Stromal cell of bone marrow (primary cell): ENCODE data around the gene PAQR9.

ENCODE experiments used
- DNase-seq: peaks from one replicate; pipeline ENCODE4 v3.0.0-alpha.2; 2012; ENCODE audit warnings: low read depth

Gene PAQR9

GRCh38 chr3:142950972-142951371, 12.5 kb downstream of the PAQR9 start:
- DNase-seq: no peak

DNA sequence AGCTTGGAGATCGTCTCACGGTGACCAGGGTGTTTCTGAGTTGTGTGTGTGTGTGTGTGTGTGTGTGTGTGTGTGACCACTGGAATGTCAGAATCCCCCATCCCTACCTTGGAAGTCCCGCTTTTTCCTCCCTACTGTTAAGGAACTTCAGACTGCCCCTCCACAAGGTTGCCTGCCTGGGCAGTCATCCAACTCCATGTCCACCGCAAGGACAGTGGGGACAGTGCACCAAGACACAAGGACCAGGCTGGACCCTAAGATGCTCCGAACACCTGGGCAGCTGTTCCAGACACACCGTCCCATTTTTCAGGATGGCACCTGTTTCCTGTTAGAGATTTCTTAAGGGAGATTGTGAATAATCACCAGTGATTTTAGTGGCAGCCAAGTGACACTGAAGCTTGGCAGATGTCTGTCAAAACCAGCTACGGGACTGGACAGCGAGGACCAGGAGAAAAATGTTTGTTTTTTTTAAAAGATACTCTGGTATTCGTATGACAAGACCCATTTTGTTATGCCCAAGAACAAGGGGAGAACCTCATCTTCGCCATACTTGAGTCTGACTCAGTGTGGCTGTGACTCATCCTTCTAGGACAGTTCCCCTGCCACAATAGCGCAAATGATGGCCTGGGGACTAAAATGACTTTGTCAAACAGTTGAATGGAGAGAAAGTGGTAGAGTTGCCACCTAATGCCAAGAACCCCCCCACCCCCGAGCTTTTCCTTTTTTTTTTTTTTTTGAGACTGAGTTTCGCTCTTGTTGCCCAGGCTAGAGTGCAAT, 15.5 kb downstream of the PAQR9 start:
- no peak for DNase-seq

DNA sequence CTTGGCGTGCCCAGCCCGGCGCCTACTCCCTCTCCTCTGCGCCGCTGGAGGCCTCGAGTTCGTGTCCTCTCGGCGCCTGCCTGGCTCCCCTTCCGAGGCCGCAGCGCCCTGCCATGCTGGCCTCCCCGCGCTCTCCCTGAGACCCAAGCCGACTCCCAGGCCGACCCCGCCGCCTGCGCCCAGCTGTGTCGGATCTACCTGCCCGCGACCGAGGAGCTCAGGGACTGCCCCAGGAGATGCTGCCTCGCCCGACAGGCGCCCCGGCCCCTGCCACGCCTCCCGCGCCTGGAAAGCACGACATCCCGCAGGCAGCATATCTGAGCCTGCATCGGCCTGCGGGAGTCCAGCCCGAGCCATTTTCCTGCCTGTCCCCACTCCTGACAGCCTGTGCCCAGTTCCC, 16.1 kb downstream of the PAQR9 start:
- DNase-seq: no peak

GRCh38 chr3:142946861-142947260, 16.6 kb downstream of the PAQR9 start:
- no peak for DNase-seq

DNA sequence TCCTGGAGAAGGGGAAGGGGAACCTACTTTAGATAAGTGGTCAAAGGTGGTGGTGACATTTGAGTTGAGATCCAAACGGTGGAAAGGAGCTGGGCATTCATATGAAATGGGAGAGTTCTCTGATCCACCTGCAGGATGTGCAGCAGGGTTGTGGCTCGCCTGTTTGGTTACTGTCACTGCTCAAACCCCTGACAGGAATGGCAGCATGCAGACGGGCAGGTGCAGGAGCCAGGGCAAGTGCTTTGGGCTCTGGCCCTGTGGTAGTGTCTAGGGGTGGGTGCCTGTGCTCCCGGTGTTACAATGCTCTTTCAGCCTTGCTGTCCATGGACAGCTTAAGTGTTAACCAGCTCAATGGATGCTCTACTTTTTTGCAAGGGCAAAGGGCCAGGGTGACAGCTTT, 18.5 kb downstream of the PAQR9 start:
- DNase-seq: no peak

GRCh38 chr3:142944342-142944741, 19.1 kb downstream of the PAQR9 start:
- DNase-seq: no peak

GRCh38 chr3:142943870-142944269, 19.6 kb downstream of the PAQR9 start:
- DNase-seq: no peak

- no peak for DNase-seq
Measured at GRCh38 chr3:142943349-142943748, 20.1 kb downstream of the PAQR9 start.

GRCh38 chr3:142941373-142942123, 21.9 kb downstream of the PAQR9 start:
- no peak for DNase-seq

DNA sequence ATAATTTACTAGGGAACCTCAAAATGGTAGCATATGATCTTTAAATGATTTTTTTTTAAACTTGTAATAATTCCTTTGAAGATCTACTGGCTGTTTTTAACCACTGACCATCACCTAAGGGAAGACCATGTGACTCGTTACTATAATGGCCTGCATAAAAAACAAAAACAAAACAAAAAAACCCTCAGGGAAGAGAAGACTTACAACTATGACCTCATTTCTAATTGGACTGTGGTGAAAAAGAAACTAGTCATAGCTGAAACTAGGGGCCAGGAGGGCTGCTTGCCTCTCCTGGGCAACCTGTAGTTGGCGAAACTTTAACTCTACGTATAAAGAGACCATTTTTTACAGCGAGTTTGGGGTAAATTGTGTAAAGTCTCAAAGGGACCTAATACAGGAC, 23.0 kb downstream of the PAQR9 start:
- no peak for DNase-seq

DNA sequence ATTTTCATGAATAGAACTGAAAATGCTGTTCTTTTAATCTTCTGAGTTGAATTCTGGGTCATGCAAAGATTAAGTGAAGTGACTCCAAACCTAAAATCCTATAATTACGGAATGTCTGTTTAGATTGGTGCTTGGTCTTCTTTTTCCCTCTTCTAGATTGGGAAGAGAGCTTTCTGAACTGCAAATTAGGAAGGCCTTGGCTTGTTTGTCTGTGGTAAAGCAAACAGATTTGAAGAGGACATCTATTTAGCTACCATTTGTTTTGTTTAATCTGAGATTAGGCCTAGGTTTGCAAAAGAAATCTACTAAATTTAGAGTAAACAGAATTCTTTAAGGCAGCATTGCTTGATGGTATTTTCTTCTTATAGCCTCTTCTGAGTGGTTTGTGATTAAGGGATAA, 23.5 kb downstream of the PAQR9 start:
- DNase-seq: no peak

GRCh38 chr3:142935963-142936362, 27.5 kb downstream of the PAQR9 start:
- no peak for DNase-seq

DNA sequence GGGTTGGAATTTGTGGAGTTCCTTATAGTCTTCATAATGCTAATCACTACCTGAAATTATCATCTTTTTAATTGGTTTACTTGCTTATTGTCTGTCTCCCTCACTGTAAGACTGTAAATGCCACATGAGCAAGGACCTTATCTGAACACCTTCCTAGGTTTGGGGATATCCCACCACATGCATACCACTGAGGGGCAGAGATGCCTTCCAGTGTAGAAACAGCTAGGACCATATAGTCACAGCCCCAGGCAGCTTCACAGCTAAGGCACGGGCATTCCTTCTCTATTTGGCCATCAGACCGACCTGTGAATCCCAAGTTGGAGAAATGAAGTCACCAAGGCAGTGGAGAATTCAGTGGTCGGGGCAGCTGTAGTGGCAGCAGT, 28.6 kb downstream of the PAQR9 start:
- no peak for DNase-seq

GRCh38 chr3:142934128-142934886, 29.2 kb downstream of the PAQR9 start:
- no peak for DNase-seq

DNA sequence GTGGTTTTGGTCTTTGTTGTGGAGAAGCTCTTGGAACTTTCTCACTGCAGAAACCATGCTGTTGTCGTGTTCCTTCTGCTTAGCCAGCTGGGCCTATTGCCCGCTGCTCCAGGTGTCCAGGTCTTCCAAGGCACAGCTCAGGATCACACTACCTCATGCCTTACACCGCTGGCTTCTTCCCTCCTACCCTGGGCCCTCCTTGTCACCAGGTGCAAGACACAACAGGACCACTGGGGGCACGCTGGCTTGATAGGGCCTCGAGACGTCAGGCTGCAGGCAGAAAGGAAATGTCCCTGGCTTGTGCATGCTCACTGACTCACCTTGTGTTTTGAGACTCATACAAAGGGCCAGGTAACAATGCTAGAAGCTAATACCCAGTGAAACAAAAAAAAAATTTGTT, 32.3 kb downstream of the PAQR9 start:
- DNase-seq: no peak

DNA sequence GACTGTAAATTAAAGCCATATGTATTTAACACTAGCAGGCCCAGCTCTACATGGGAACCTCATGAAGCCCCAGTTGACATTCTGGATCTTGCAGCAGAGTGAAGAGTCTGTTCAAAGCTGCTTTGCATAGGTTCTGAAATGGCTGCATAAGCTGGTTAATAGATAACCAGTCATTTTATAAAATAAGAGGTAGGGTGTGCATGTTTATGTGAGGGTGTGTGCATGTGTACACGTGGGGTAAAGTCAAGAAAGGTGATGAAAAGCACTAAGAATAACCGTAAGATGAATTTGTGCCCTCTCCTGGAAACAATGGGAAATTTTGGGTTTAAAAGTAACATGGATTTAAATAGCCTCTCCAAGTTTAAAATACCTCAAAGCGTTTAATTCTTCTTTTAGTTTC, 33.0 kb downstream of the PAQR9 start:
- DNase-seq: no peak

DNA sequence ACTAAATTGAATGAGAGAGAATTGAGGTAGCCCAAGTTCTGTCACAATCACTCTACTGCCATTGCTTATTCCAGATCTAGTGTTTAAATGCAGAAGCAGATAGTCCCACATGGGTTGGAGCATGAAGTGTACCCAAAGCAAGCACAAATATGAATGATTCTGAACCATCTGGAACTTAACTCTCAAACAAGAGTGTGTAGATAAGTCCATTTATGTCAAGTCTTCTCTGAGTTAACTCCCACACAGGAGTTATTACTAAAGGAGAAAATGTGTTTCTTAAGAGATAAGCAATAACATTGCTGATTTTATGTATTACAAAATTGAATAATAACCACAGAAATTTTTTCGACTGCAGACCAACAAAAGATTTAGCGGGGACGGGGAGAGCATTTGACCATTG, 33.6 kb downstream of the PAQR9 start:
- DNase-seq: no peak

- no peak for DNase-seq
Measured at GRCh38 chr3:142929109-142929508, 34.4 kb downstream of the PAQR9 start.

GRCh38 chr3:142926368-142926944, 37.0 kb downstream of the PAQR9 start:
- no peak for DNase-seq

- no peak for DNase-seq
Measured at GRCh38 chr3:142925140-142925539, 38.3 kb downstream of the PAQR9 start.

GRCh38 chr3:142923694-142924093, 39.8 kb downstream of the PAQR9 start:
- DNase-seq: no peak

DNA sequence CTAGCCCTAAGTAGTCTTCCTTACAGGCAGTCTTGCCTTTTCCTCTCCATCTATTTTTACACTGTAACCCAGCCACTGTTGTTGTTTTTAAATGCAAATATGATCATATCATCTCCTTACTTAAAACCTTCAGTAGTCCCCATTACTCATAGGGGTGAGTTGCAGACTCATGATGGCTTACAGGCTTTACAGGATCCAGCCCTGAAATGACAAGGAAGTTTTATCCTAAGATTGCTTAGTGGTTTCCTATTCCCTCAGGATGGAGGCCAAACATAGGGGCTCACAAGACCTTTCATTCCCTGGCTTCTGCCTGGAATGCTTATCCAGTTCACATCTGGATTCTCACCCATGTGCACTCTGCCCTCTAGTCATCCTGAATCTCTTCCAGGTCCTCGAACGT, 46.9 kb downstream of the PAQR9 start:
- DNase-seq: peak; percentile 53

DNA sequence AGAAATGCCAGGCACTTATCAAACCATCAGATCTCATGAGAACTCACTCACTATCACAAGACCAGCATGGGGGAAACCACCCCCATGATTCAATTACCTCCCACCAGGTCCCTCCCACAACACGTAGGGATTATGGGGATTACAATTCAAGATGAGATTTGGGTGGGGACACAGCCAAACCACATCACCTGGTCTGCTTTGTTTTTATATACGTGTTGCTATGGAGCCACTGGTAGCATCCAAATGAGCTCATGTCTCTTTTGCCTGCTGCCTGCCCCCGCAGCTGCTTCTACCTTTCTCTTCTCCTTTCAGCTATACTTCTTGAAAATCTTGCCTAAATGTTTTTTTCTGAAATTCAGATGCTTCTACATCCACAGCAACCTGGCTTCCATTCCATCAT, 47.8 kb downstream of the PAQR9 start:
- no peak for DNase-seq
